Breast epithelium (tissue), 4 donors: ENCODE data around the gene TXNDC2. TPM values are rescaled to one million over a fixed set of nuclear protein-coding genes. Genes with fewer than 3 reads are reported as not detected.

ENCODE experiments used
- DNase-seq, 2 donors: peaks; one replicate each; pipeline ENCODE4 v3.0.0-alpha.2; 2019; ENCODE audit warnings: low spot score in 2 of 2
- H3K27ac ChIP-seq, 2 donors: fragments of 200-600 bp; sonication (generic) in 1 of 2; one replicate each; pipeline ENCODE4 v1.5.1; 2016 to 2019; ENCODE audit warnings: mild to moderate bottlenecking in 1 of 2
- H3K27me3 ChIP-seq, 2 donors: fragments of 200-600 bp; sonication (generic) in 1 of 2; one replicate each; pipeline versions ENCODE4 v1.5.1 to v1.6.0; 2017 to 2019; ENCODE audit warnings: control low read depth in 1 of 2, mild to moderate bottlenecking in 1 of 2
- H3K36me3 ChIP-seq: fragments of 200-600 bp; one replicate; pipeline ENCODE4 v1.5.1; 2019
- H3K4me1 ChIP-seq, 2 donors: fragments of 200-600 bp; sonication (generic); one replicate each; pipeline ENCODE4 v1.5.1; 2016 to 2019; ENCODE audit warnings: control low read depth in 1 of 2
- H3K4me3 ChIP-seq, 3 donors: fragments of 200-600 bp; sonication (generic); 1 replicate in 2 of 3; 2 replicates in 1 of 3; pipeline ENCODE4 v1.5.1; 2016 to 2019; ENCODE audit warnings: mild to moderate bottlenecking in 3 of 3, moderate library complexity in 2 of 3
- H3K9me3 ChIP-seq, 2 donors: fragments of 200-600 bp; sonication (generic) in 1 of 2; one replicate each; pipeline ENCODE4 v1.5.1; 2016 to 2019; ENCODE audit warnings: control low read depth in 1 of 2
- POLR2A ChIP-seq: fragments of 450-650 bp; IDR thresholded peaks from one replicate; pipeline ENCODE4 v1.6.1; 2016; ENCODE audit warnings: antibody characterized with exemption, mild to moderate bottlenecking, moderate library complexity
- POLR2AphosphoS5 ChIP-seq, 3 donors: sonication (generic); formaldehyde crosslinking; IDR thresholded peaks; one replicate each; pipeline ENCODE4 v1.6.1; 2017; ENCODE audit warnings: antibody characterized with exemption in 3 of 3
- intact Hi-C: fragments of 100-400 bp; cut with DNase I; formaldehyde crosslinking; loops from one replicate; pipeline ENCODE4 v1.15.1; 2023; ENCODE audit warnings: low total_unique reads
- total RNA-seq, 3 donors: library from RNA; depleted of rRNA; stranded (reverse); fragments of >200 nt; gene quantifications; one replicate each; pipeline ENCODE4 v1.1.0, GENCODE V29; 2016
- TF ChIP-seq, protein P1 (sequence below), 3 donors: fragments of 450-650 bp; IDR thresholded peaks; one replicate each; pipeline ENCODE4 v1.5.1; 2016 to 2017; ENCODE audit warnings: antibody characterized with exemption in 3 of 3, mild to moderate bottlenecking in 3 of 3, moderate library complexity in 3 of 3

Gene TXNDC2
- under 1 TPM in 1 of 3 donors, not detected in 2; 0.16 TPM for total RNA-seq

GRCh38 chr18:9885170-9886004 is at the start of gene TXNDC2:
Gene TXNDC2 (plus strand): TSS chr18:9885973. CDS start chr18:9886681, 708 bp downstream.
- intact Hi-C loops: no loop called here
- Histone ChIP-seq H3K36me3 (no peaks in the 10 kb centered on the region), H3K9me3 (no peaks in the 10 kb centered on the region), H3K4me1 (no peaks in the 10 kb centered on the region), H3K27me3 (no peaks in the 10 kb centered on the region), H3K27ac (no peak within 1 kb of the TSS), H3K4me3 (no peak within 1 kb of the TSS)
- TF ChIP-seq POLR2AphosphoS5 (IDR thresholded peaks at IDR 0.05) (no peak), POLR2A (no peak)
- TF ChIP-seq, protein P1, sequence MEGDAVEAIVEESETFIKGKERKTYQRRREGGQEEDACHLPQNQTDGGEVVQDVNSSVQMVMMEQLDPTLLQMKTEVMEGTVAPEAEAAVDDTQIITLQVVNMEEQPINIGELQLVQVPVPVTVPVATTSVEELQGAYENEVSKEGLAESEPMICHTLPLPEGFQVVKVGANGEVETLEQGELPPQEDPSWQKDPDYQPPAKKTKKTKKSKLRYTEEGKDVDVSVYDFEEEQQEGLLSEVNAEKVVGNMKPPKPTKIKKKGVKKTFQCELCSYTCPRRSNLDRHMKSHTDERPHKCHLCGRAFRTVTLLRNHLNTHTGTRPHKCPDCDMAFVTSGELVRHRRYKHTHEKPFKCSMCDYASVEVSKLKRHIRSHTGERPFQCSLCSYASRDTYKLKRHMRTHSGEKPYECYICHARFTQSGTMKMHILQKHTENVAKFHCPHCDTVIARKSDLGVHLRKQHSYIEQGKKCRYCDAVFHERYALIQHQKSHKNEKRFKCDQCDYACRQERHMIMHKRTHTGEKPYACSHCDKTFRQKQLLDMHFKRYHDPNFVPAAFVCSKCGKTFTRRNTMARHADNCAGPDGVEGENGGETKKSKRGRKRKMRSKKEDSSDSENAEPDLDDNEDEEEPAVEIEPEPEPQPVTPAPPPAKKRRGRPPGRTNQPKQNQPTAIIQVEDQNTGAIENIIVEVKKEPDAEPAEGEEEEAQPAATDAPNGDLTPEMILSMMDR (IDR thresholded peaks at IDR 0.05): no peak
- DNase-seq: no peak

DNA sequence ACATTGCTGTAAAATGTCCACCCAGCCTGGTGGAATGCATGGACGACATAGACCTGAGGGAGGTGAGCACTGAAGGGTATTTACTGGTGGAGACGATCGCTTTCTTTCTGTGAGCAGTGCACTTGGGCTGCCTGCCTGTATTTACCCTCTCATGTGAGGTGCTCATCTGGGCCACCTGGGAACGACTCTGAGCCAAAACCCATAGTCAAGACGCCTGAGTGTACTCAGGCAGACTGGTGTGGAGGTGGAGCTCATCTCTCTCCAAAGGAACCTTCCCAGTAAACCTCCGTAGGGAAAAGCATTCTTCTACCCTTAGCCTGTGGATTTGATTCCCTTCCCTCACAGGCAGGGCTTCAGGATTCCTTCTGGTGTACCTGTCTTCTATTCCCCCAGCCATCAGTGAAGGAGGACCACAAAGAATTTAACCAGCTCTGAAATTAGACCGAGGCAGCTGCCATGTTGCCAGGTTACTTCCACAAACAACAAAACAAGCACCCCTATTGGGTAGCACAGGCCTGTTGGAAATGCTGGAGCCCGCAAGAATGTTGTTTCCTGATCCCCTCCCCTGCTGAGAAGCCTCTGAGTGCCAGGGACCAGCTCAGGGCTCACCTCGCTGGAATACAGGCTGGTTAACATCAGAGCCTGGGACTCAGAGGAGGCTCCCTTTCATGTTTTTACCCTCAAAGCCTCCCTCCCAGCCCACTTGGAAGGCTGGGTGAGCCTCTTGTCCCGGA is 47.5 kb upstream of the TXNDC2 start:
- H3K36me3 ChIP-seq: no peaks in the 10 kb centered on the region
- no peak overlapping the region for H3K4me3 ChIP-seq
- H3K27ac ChIP-seq: peak overlapping the region; percentile 56 to 73
- DNase-seq: peak; percentile 62 to 66
- TF ChIP-seq, protein P1 (IDR thresholded peaks at IDR 0.05): no peak
- TF ChIP-seq POLR2AphosphoS5 (IDR thresholded peaks at IDR 0.05): no peak
- TF ChIP-seq POLR2A: no peak
- H3K27me3 ChIP-seq: no peaks in the 10 kb centered on the region
- no peaks in the 10 kb centered on the region for H3K9me3 ChIP-seq
- H3K4me1 ChIP-seq: peaks cover 0 to 10% of the 10 kb centered on the region in 2 donors
- intact Hi-C loops: no loop called here

DNA sequence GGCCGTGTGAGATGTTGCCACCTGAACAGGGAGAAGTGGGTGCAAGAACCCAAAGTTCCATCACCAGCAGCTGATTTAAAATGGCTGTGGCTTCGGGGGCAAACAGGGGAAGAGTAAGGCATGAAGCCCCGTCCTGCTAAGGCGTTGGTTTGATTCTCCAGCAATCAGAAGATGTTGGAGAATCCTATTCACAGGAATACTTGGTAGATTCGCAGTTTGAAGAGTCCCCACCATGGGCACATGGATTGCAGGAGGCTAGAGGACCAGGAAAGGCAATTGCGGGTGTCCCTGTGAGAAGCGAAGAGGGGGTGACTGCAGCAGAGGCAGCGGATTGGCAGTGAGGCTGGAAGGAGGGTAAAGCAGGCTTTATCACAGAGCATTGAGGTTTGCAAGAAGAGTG is 46.6 kb upstream of the TXNDC2 start:
- DNase-seq: no peak
- no peaks in the 10 kb centered on the region for H3K9me3 ChIP-seq
- intact Hi-C loops: no loop called here
- no peak overlapping the region for H3K4me3 ChIP-seq
- H3K27ac ChIP-seq: peak overlapping the region; percentile 56 to 73
- H3K4me1 ChIP-seq: peaks cover 0 to 10% of the 10 kb centered on the region in 2 donors
- TF ChIP-seq POLR2AphosphoS5 (IDR thresholded peaks at IDR 0.05) (no peak), POLR2A (no peak)
- TF ChIP-seq, protein P1 (IDR thresholded peaks at IDR 0.05): no peak
- H3K27me3 ChIP-seq: no peaks in the 10 kb centered on the region
- H3K36me3 ChIP-seq: no peaks in the 10 kb centered on the region

- intact Hi-C loops: no loop called here
These were observed 45.9 kb upstream of the TXNDC2 start for GRCh38 chr18:9839853-9840252.

More at GRCh38 chr18:9839853-9840252, 45.9 kb upstream of the TXNDC2 start:
- Histone ChIP-seq H3K9me3 (no peaks in the 10 kb centered on the region), H3K4me1 (peaks cover 0 to 10% of the 10 kb centered on the region in 2 donors), H3K27ac (no peak overlapping the region), H3K27me3 (no peaks in the 10 kb centered on the region), H3K36me3 (no peaks in the 10 kb centered on the region), H3K4me3 (no peak overlapping the region)
- no peak for DNase-seq
- TF ChIP-seq POLR2AphosphoS5 (IDR thresholded peaks at IDR 0.05) (no peak), POLR2A (no peak)
- TF ChIP-seq, protein P1 (IDR thresholded peaks at IDR 0.05): no peak
